SJCRH30 (cell line): ENCODE data around the gene PGC. TPM values are rescaled to one million over a fixed set of nuclear protein-coding genes. Genes with fewer than 3 reads are reported as not detected.

Source experiments
- DNase-seq, 2 experiments: peaks; one replicate each; pipeline ENCODE4 v3.0.0-alpha.2; 2015 to 2020
- H3K27ac ChIP-seq: fragments of 250-450 bp; sonication (Bioruptor Pico); 2 replicates; pipeline ENCODE4 v1.5.1; 2020; ENCODE audit warnings: mild to moderate bottlenecking, moderate library complexity
- H3K27me3 ChIP-seq: fragments of 250-450 bp; sonication (Bioruptor Pico); 2 replicates; pipeline ENCODE4 v1.5.1; 2020; ENCODE audit warnings: mild to moderate bottlenecking, moderate library complexity
- H3K36me3 ChIP-seq: fragments of 250-450 bp; sonication (Bioruptor Pico); 2 replicates; pipeline ENCODE4 v1.5.1; 2020; ENCODE audit warnings: mild to moderate bottlenecking, moderate library complexity
- H3K4me1 ChIP-seq: fragments of 250-450 bp; sonication (Bioruptor Pico); 2 replicates; pipeline ENCODE4 v1.5.1; 2020; ENCODE audit warnings: mild to moderate bottlenecking, moderate library complexity
- H3K4me3 ChIP-seq: fragments of 250-450 bp; sonication (Bioruptor Pico); 2 replicates; pipeline ENCODE4 v1.5.1; 2020; ENCODE audit warnings: mild to moderate bottlenecking, moderate library complexity
- H3K9me3 ChIP-seq: fragments of 250-450 bp; sonication (Bioruptor Pico); replicated peaks from 2 replicates; pipeline ENCODE4 v1.5.1; 2020; ENCODE audit warnings: mild to moderate bottlenecking, moderate library complexity
- total RNA-seq: library from RNA; depleted of rRNA; stranded (reverse); fragments of >200 nt; shearing (Covaris generic); gene quantifications from 2 replicates; pipeline ENCODE4 v1.2.3, GENCODE V29; 2014

PGC gene
- total RNA-seq, 1 experiment from 2014 or later = not detected

DNA sequence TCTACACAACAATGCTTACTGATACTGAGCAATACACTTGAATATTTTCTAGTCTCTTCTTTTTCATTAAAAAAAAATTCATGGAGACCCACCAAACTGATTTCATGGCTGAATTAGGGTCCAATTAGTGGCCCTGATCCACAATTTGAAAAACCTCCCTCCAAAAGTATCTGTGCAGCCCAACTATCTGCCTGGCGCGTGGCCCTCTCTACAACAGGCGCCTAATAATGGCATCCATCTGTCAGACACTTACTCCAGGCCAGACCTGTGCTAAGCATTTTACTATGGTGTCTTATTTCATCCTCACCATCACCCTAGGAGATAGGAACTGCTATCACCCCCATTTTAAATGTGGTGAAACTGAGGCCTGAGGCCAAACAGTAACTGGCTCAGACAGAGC lies 25.8 kb downstream of the PGC start:
- H3K27me3 ChIP-seq = peaks cover 18% of the 10 kb centered on the region; the same call in 1 of the 2 replicates
- H3K4me1 ChIP-seq = no peaks in the 10 kb centered on the region
- no peak for DNase-seq
- no peak overlapping the region for H3K27ac ChIP-seq
- H3K4me3 ChIP-seq = no peak overlapping the region
- H3K36me3 ChIP-seq = no peaks in the 10 kb centered on the region
- H3K9me3 ChIP-seq = no peaks in the 10 kb centered on the region

DNA sequence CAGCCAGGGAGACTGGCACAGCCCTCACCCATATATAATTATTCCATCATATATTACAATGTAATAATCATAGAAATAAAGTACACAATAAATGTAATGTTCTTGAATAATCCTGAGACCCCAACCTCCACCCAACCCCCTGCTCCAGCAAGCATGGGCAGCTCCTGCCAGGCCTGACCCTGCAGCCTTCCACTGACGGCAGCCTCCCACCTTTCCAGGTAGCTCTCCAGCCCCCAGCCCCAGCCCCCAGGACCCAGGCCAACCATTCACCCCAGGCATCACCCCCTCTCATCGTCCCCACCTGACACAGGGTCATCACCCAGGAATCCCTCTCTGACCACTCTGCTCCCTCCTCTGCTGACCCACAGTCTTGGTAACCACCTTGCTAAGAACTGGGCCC lies 26.4 kb downstream of the PGC start:
- Histone ChIP-seq H3K4me1 (no peaks in the 10 kb centered on the region), H3K27ac (no peak overlapping the region), H3K27me3 (peaks cover 13% of the 10 kb centered on the region; the same call in 1 of the 2 replicates), H3K4me3 (no peak overlapping the region), H3K9me3 (no peaks in the 10 kb centered on the region), H3K36me3 (no peaks in the 10 kb centered on the region)
- DNase-seq = no peak

DNA sequence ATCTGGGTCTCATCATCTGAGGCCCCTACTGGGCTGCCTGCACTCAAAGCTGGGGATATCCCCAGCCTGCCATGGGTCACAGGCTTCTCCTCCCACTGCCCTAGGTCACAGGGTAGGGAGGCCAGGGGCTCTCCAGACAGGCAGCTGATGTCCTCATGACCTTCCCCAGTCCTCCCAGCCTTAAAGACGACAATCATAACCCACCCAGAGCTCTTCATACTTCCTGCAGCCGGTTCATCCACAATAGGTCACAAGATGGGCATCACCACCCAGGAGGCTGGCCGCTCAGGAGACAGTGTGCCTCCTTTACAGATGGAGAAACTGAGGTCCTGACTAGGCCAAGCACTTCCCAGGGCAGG lies 27.0 kb downstream of the PGC start:
- Histone ChIP-seq H3K27me3 (peaks cover 9% of the 10 kb centered on the region; the same call in 1 of the 2 replicates), H3K27ac (no peak overlapping the region), H3K9me3 (no peaks in the 10 kb centered on the region), H3K4me1 (no peaks in the 10 kb centered on the region), H3K36me3 (no peaks in the 10 kb centered on the region), H3K4me3 (no peak overlapping the region)
- DNase-seq = no peak

DNA sequence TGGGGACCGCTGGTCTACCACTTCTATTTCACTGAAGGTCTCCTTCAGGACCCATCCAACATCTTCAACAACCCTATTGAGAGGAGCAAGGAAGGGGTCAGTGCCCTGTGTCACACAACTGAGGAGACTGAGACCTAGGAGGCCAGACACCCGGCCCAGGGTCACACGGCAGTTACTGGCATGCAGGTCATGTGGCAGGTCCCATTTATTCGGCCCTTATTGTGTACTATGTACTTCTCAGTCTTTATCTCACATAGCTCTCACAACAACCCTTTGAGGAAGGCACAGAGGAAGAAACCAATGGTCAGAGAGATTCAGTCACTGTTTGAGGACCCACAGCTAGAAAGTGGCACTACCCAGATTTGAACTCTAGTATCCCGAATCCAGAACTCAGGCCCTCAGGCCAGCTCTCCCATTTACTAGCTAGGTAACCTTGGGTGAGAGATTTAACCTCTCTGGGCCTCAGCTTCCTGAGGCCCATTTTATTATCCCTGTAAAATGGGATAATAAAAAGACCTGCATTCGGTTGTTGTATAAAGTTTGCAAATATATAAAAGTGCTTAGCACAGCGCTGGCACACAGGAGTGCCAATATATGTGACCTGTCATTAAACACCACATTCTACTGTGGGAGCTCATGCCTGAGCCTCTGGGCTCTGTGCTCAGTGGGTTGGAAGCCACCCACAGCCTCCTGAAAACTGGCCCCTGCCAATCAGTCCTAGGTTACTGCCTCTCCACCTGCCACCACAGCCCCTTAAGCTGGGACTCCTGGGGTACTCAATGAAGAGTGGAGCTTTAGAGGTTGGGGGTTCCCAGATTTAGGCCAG lies 27.5 kb downstream of the PGC start:
- H3K27me3 ChIP-seq = peaks cover 9% of the 10 kb centered on the region; the same call in 1 of the 2 replicates
- H3K9me3 ChIP-seq = no peaks in the 10 kb centered on the region
- no peak for DNase-seq
- H3K27ac ChIP-seq = no peak overlapping the region
- no peak overlapping the region for H3K4me3 ChIP-seq
- H3K36me3 ChIP-seq = no peaks in the 10 kb centered on the region
- H3K4me1 ChIP-seq = no peaks in the 10 kb centered on the region

DNA sequence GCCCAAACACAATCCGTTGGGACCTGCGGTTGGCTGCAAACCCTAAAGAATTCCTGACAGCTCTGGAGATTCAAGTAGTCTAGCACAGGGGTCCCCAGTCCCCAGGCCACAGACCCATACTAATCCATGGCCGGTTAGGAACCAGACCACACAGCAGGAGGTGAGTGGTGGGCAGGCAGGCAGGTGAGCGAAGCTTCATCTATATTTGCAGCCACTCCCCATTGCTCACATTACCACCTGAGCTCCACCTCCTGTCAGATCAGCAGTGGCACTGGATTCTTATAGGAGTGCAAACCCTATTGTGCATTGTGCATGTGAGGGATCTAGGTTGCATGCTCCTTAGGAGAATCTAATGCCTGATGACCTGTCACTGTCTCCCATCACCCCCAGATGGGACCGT lies 28.4 kb downstream of the PGC start:
- DNase-seq = no peak
- no peaks in the 10 kb centered on the region for H3K4me1 ChIP-seq
- peaks cover 9% of the 10 kb centered on the region; the same call in 1 of the 2 replicates for H3K27me3 ChIP-seq
- no peaks in the 10 kb centered on the region for H3K9me3 ChIP-seq
- H3K27ac ChIP-seq = no peak overlapping the region
- no peak overlapping the region for H3K4me3 ChIP-seq
- no peaks in the 10 kb centered on the region for H3K36me3 ChIP-seq

DNA sequence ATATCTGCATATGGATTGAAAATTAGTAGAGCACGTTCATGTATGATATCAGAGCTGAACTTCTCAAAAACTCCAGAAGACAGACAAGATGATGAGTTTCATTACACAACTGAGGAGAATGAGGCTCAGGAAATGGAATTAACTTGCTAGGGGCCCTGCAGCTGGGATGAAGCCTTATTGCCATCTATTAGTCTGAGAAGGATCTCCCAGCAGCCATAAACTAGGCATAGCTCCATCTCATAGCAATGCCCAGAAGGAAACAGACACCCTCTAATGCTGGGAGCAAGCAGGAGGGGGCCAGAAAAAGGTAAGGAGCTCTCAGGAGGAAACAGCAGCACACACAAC lies 29.8 kb downstream of the PGC start:
- DNase-seq = no peak
- no peaks in the 10 kb centered on the region for H3K36me3 ChIP-seq
- no peak overlapping the region for H3K27ac ChIP-seq
- peaks cover 5% of the 10 kb centered on the region; the same call in 1 of the 2 replicates for H3K27me3 ChIP-seq
- no peaks in the 10 kb centered on the region for H3K9me3 ChIP-seq
- H3K4me3 ChIP-seq = no peak overlapping the region
- peaks cover 8% of the 10 kb centered on the region for H3K4me1 ChIP-seq

DNA sequence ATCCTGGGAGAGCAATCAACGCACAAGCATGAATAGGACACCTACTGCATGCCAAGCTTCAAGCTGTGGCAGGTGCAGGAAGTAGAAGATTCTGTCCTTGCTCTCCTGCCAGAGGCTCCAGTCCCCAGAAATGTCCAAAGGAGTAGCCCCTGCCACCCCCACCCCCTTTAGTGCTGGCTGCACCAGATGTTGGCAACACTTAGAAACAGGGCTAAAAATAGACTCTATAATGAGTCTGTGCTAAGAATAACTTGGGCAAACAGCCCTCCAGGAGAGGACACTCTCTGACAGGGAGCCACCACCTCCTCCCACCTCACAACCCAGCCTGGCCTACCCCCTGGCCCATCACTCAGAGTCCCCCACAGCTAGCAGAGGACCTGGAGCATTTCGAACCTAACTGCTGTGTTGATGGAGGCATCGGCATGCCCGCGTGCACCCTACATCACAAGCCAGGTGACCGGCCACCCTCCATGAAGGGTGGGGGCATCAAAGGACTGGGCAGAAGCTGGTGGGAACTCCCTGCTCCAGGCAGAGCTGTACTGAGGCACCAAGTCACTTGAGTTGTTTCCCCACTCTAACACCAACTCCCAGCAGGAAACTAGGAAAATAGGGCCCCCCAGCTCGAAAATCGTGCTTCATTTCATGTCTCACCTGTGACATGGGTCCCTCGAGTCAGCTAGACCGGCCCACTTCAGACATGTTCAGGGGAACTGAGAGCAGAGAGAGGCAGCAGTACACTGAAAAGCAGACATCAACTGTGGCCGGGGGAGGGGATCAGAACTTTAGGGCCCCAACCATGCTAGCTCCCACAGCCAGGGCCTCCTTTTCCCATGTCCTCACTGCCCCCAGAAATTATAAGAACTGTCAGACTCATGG lies 30.4 kb downstream of the PGC start:
- no peaks in the 10 kb centered on the region for H3K36me3 ChIP-seq
- no peak for DNase-seq
- H3K27me3 ChIP-seq = no peaks in the 10 kb centered on the region
- H3K9me3 ChIP-seq = no peaks in the 10 kb centered on the region
- no peak overlapping the region for H3K27ac ChIP-seq
- H3K4me1 ChIP-seq = peaks cover 8% of the 10 kb centered on the region
- no peak overlapping the region for H3K4me3 ChIP-seq

DNA sequence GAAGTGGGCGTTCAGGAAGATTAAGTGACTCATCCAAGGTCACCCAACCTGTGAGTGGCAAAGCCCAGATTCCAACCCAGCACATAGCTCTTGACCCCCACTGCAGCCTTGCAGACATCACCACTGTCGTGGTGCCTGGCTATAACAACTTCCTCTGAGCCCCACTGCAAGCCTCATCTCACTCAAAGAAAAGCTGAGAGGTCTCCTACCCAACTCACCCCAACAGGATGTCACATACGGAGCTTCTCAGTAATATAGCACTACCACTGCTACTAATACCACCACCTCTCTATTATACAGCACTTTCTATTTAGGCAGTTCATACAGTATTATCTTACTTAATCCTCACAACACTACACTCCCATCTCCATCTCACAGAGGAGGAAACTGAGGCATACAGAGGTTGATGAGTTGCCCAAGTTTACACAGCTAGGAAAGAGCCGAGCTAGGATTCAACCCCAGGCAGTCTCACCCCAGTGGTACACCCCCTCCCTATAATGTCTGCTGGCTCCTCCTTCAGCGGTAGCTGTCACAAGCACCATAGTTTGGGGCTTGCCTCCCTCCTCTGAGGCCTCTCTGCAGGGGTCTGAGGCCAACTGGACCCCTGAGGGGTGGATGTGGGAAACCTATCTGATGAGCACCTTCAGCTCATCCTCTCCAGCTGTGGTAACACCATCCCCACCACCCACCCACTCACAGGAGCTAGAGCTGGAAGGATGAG lies 31.2 kb downstream of the PGC start:
- Histone ChIP-seq H3K9me3 (no peaks in the 10 kb centered on the region), H3K27me3 (no peaks in the 10 kb centered on the region), H3K27ac (no peak overlapping the region), H3K4me3 (no peak overlapping the region), H3K36me3 (no peaks in the 10 kb centered on the region), H3K4me1 (peaks cover 8% of the 10 kb centered on the region)
- DNase-seq = no peak

DNA sequence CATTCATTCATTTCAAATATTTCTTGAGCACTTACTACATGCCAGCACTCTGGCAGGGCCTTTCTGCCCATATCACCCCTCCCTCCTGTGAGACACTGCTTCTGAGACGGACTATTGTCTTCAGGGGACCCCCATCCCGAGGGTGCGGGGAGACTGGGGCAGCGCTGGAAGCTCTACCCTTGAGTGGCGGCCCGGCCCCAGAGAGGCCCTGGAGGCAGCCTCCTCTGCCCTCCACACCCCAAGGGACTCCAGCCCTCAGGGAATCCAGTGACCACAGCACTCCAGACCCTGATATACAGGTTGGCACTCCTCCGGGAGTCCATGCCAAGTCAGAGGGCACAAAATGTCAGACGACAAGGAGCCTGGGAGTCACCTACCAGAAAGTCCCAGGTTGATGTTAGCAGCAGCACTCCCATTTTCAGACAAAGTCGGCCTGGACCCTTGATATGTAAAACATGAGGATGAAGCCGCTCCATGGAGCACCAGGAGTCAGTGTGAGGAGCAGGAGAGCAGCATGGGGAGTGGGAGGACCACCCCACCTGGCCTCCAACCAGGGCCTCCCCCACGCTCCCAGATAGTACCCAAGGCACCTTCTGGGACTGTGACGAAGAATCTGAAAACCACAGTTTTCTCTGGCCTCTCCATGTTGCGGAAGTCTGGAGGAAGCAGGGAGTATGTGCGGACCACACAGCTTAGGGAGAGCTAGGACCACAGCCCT lies 32.5 kb downstream of the PGC start:
- peaks cover 8% of the 10 kb centered on the region for H3K4me1 ChIP-seq

DNA sequence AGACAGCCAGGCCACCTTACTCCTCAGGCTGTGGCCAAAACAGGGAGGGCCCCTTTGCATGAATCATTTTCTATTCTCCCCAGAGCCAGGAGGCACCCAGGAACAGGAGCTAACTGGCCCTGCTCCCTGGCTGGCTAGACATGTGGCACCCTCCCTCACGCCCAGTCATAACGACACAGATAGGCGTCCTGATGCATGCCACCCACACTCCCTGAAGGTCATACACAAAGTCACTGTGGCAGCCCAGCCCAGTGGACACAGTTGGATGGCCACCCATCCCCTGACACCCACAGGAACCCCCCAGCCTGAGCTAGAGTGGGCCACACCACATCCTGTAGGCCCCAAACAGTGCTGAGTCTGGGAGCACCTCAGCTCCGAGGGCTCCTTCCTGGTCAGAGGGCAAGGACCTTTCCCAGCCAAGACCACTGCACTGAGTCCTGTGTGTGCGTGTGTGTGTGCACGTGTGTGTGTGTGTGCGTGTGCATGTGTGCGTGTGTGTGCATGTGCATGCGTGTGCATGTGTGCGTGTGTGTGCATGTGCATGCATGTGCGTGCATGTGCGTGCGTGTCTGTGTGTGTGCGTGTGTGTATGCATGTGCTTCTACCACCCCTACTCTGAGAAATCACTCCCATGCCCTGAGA lies 33.4 kb downstream of the PGC start:
- no peak for DNase-seq
- Histone ChIP-seq H3K4me1 (peaks cover 8% of the 10 kb centered on the region), H3K36me3 (no peaks in the 10 kb centered on the region), H3K27ac (no peak overlapping the region), H3K27me3 (no peaks in the 10 kb centered on the region), H3K4me3 (no peak overlapping the region), H3K9me3 (no peaks in the 10 kb centered on the region)

More for the DNA sequence above, 32.5 kb downstream of the PGC start:
- Histone ChIP-seq H3K27me3 (no peaks in the 10 kb centered on the region), H3K9me3 (no peaks in the 10 kb centered on the region), H3K36me3 (no peaks in the 10 kb centered on the region), H3K4me3 (no peak overlapping the region), H3K27ac (no peak overlapping the region)
- no peak for DNase-seq

DNA sequence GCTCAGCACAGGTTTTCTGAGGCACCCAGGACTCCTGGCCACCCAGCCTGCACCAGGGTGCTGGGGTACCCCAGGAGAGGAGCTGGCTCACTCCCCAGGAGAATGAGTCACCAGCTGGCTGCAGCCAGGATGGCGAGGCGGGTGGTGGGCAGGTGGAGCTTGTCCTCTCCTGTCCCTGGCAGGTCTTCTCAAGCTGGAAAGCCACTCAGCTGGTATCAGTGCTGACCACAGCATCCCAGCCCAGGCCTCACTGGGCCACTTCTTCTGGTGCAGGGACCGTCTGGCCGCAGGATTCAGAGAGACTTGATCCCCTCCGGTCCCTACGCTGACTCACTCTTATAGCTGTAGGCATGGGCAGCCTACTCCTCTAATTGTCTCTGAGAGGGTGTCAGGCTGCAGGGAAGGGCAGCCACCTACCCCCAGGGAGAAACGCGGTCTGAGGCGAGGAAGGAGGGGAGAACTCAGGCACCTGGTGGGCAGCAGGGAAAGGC lies 34.0 kb downstream of the PGC start:
- Histone ChIP-seq H3K27ac (no peak overlapping the region), H3K4me3 (no peak overlapping the region), H3K9me3 (no peaks in the 10 kb centered on the region), H3K36me3 (no peaks in the 10 kb centered on the region), H3K4me1 (peaks cover 8% of the 10 kb centered on the region), H3K27me3 (no peaks in the 10 kb centered on the region)
- DNase-seq = peak; percentile 18 to 38

DNA sequence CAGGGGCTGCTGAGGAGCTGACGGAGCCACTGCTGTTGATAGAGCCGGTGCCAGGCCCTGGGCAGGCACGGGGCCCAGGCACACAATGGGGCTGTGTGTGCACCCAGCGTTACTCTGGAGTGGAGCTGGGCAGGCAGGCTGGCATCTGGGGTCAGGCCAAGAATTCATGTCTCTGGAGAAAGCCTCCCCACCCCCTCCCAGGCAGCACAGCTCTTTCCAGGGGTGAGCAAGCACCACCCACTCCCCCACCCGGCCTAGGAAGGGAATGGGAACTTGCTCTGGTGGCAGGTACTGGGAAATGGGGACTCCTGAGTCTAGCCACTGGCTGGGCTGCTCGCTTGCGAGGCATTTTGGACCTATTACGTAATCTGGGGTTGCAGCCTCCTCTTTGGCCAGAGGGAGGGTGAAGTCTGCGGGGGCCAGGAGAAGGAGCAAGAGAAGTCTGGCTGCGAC lies 34.5 kb downstream of the PGC start:
- H3K9me3 ChIP-seq = no peaks in the 10 kb centered on the region
- H3K27me3 ChIP-seq = no peaks in the 10 kb centered on the region
- H3K4me3 ChIP-seq = no peak overlapping the region
- H3K36me3 ChIP-seq = no peaks in the 10 kb centered on the region
- H3K27ac ChIP-seq = no peak overlapping the region
- DNase-seq = no peak
- peaks cover 8% of the 10 kb centered on the region for H3K4me1 ChIP-seq

DNA sequence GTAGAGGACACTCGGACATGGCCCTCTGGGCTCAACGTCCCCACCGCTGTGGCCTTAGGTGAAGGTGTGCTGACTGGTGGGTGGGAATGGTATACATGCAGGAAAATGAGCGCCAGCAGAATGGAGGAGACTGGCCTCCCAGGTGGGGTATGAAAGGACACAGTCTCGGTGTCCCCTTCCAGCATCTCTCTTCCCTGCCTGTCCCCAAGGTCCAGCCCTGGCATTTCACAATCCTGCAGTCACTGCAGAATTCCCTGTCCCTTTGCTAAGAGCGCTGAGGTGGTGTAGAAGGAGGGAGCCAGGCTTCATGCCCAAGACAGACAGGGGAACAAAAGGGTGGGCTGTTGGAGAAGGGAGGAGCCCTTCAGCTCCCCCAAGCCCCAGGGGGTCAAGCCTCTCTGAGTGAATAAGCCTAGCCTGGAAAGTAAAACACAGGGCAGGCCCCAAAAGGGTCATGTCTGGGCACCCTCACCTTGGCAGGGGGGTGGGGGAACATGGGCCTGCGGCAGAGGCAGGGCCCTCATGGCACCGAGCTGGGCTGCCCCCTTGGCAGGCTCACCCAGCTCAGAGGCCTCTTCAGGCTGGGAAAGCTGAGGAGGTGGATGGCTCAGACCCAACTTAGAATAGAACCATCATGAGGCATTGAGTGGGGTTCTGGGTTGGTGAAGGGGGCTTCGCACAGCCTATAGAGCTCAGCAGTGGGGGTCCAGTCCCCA lies 35.7 kb downstream of the PGC start:
- Histone ChIP-seq H3K27me3 (no peaks in the 10 kb centered on the region), H3K9me3 (no peaks in the 10 kb centered on the region), H3K27ac (no peak overlapping the region), H3K4me3 (no peak overlapping the region), H3K4me1 (peaks cover 8% of the 10 kb centered on the region), H3K36me3 (no peaks in the 10 kb centered on the region)
- no peak for DNase-seq
